IMR-90 (cell line): ENCODE measurements around the gene PTPRG. TPM values are rescaled to one million over a fixed set of nuclear protein-coding genes. Genes with fewer than 3 reads are reported as not detected.

Experiments used
- ATAC-seq: fragments of 200-7000 bp; cut with Tn5 transposase; 2 replicates; pipeline ENCODE4 v1.9.1; 2020; ENCODE audit warnings: low read depth, mild to moderate bottlenecking, moderate library complexity
- BruUV-seq: library from RNA; stranded (reverse); fragments of 400-500 nt; replicated peaks from 2 replicates; lab custom pipeline; 2021; lab: Mats Ljungman, UMichigan
- CTCF ChIA-PET: fragments of 300-600 bp; formaldehyde crosslinking; extraction: SDS; loops from one replicate; lab custom pipeline; 2021; ENCODE audit warnings: antibody characterized with exemption; lab: Yijun Ruan, JAX
- POLR2A ChIA-PET: fragments of 300-600 bp; sonication (Branson Sonifier 250); formaldehyde crosslinking; loops from one replicate; lab custom pipeline; 2022; ENCODE audit warnings: antibody characterized with exemption; ENCODE audit not compliant: unreplicated experiment; lab: Charles Lee
- DNase-seq: peaks from one replicate; pipeline ENCODE4 v3.0.0; 2013
- H2AFZ ChIP-seq: replicated peaks from 2 replicates; pipeline ENCODE3; 2013; ENCODE audit warnings: low read length, mild to moderate bottlenecking; ENCODE audit not compliant: poor library complexity
- H2AK5ac ChIP-seq: 2 replicates; pipeline ENCODE4 v1.6.1; 2013; ENCODE audit warnings: low read depth, low read length, inconsistent platforms
- H2AK9ac ChIP-seq: replicated peaks from 2 replicates; pipeline ENCODE3; 2013; ENCODE audit warnings: mild to moderate bottlenecking, low read depth, low read length, moderate library complexity; ENCODE audit not compliant: poor library complexity
- H2BK120ac ChIP-seq: 2 replicates; pipeline ENCODE4 v1.6.1; 2013; ENCODE audit warnings: low read depth, low read length, inconsistent platforms
- H2BK15ac ChIP-seq: 3 replicates; pipeline ENCODE4 v1.6.1; 2013; ENCODE audit warnings: low read depth, low read length, inconsistent platforms
- H2BK20ac ChIP-seq: 2 replicates; pipeline ENCODE4 v1.6.1; 2013; ENCODE audit warnings: low read depth, mild to moderate bottlenecking, inconsistent platforms, low read length, moderate library complexity
- H2BK5ac ChIP-seq: 2 replicates; pipeline ENCODE4 v1.6.1; 2013; ENCODE audit warnings: mild to moderate bottlenecking, low read depth, low read length, inconsistent platforms; ENCODE audit not compliant: poor library complexity, severe bottlenecking
- H3K14ac ChIP-seq: replicated peaks from 2 replicates; pipeline ENCODE4 v1.6.1; 2013; ENCODE audit warnings: low read depth, low read length, inconsistent platforms
- H3K18ac ChIP-seq: 2 replicates; pipeline ENCODE4 v1.6.1; 2013; ENCODE audit warnings: low read depth, low read length, control low read depth
- H3K23ac ChIP-seq: 2 replicates; pipeline ENCODE4 v1.6.1; 2013; ENCODE audit warnings: low read depth, low read length, inconsistent platforms
- H3K27ac ChIP-seq: 2 replicates; pipeline ENCODE4 v1.5.1; 2013; ENCODE audit warnings: mild to moderate bottlenecking, control low read depth, low read length; ENCODE audit not compliant: insufficient read depth
- H3K27me3 ChIP-seq: 2 replicates; pipeline ENCODE4 v1.6.1; 2013; ENCODE audit warnings: low read length; ENCODE audit not compliant: control insufficient read depth, insufficient read depth
- H3K36me3 ChIP-seq: 2 replicates; pipeline ENCODE4 v1.6.1; 2013; ENCODE audit warnings: low read length, mixed read lengths; ENCODE audit not compliant: control insufficient read depth, insufficient read depth
- H3K4ac ChIP-seq: 2 replicates; pipeline ENCODE4 v1.6.1; 2013; ENCODE audit warnings: low read depth, low read length, inconsistent platforms
- H3K4me1 ChIP-seq: 2 replicates; pipeline ENCODE4 v1.6.1; 2013; ENCODE audit warnings: low read length, mixed read lengths; ENCODE audit not compliant: control insufficient read depth, insufficient read depth
- H3K4me2 ChIP-seq: 2 replicates; pipeline ENCODE4 v1.6.1; 2013; ENCODE audit warnings: low read depth, mild to moderate bottlenecking, control low read depth, low read length, moderate library complexity
- H3K4me3 ChIP-seq: 2 replicates; pipeline ENCODE4 v1.5.1; 2013; ENCODE audit warnings: low read depth, mild to moderate bottlenecking, control low read depth, low read length, moderate library complexity; ENCODE audit not compliant: insufficient read depth
- H3K56ac ChIP-seq: 2 replicates; pipeline ENCODE4 v1.6.1; 2013; ENCODE audit warnings: low read length, inconsistent platforms; ENCODE audit not compliant: insufficient read depth; ENCODE audit errors: extremely low read depth
- H3K79me1 ChIP-seq, 2 experiments: 2 replicates each; pipeline ENCODE4 v1.6.1; 2013; ENCODE audit warnings: low read length in 2 of 2, inconsistent platforms in 1 of 2, low read depth in 1 of 2
- H3K9ac ChIP-seq: 2 replicates; pipeline ENCODE4 v1.6.1; 2013; ENCODE audit warnings: low read depth, low read length, control low read depth
- H3K9me1 ChIP-seq: 2 replicates; pipeline ENCODE4 v1.6.1; 2013; ENCODE audit warnings: low read length, inconsistent platforms; ENCODE audit not compliant: insufficient read depth
- H3K9me3 ChIP-seq: 2 replicates; pipeline ENCODE4 v1.6.1; 2013; ENCODE audit warnings: low read length; ENCODE audit not compliant: control insufficient read depth, insufficient read depth
- H4K20me1 ChIP-seq: 2 replicates; pipeline ENCODE4 v1.6.1; 2013; ENCODE audit warnings: low read length, inconsistent platforms; ENCODE audit not compliant: insufficient read depth
- H4K5ac ChIP-seq: 2 replicates; pipeline ENCODE4 v1.6.1; 2013; ENCODE audit warnings: mild to moderate bottlenecking, low read depth, low read length, control low read depth
- H4K8ac ChIP-seq, 2 experiments: 2 replicates each; pipeline ENCODE4 v1.6.1; 2013; ENCODE audit warnings: low read depth in 2 of 2, low read length in 2 of 2, control low read depth in 1 of 2, inconsistent platforms in 1 of 2
- H4K91ac ChIP-seq: 2 replicates; pipeline ENCODE4 v1.6.1; 2013; ENCODE audit warnings: low read depth, low read length, inconsistent platforms; ENCODE audit not compliant: insufficient read depth
- BHLHE40 ChIP-seq: fragments of 150-350 bp; IDR thresholded peaks from 2 replicates; pipeline ENCODE4 v1.6.1; 2016; ENCODE audit warnings: mild to moderate bottlenecking, low read depth, low read length
- CEBPB ChIP-seq: IDR thresholded peaks from 2 replicates; pipeline ENCODE4 v1.6.1; 2012; ENCODE audit warnings: low read depth, low read length, improper control_type of control experiment
- CHD1 ChIP-seq: IDR thresholded peaks from 2 replicates; pipeline ENCODE4 v1.6.1; 2012; ENCODE audit warnings: low read depth, low read length, improper control_type of control experiment
- FOS ChIP-seq: fragments of 150-350 bp; IDR thresholded peaks from 2 replicates; pipeline ENCODE4 v1.6.1; 2016; ENCODE audit warnings: low read depth, low read length
- MAFK ChIP-seq: IDR thresholded peaks from 2 replicates; pipeline ENCODE4 v1.6.1; 2012; ENCODE audit warnings: low read depth, low read length, improper control_type of control experiment
- MAZ ChIP-seq: IDR thresholded peaks from 2 replicates; pipeline ENCODE4 v1.6.1; 2012; ENCODE audit warnings: low read depth, mild to moderate bottlenecking, low read length, improper control_type of control experiment, moderate library complexity, borderline replicate concordance
- MXI1 ChIP-seq: IDR thresholded peaks from 2 replicates; pipeline ENCODE4 v1.6.1; 2012; ENCODE audit warnings: low read depth, mild to moderate bottlenecking, low read length, moderate library complexity, borderline replicate concordance
- NFE2L2 ChIP-seq: fragments of 150-350 bp; IDR thresholded peaks from 2 replicates; pipeline ENCODE4 v1.6.1; 2016; ENCODE audit warnings: low read depth, mild to moderate bottlenecking, low read length
- POLR2A ChIP-seq: IDR thresholded peaks from 2 replicates; pipeline ENCODE4 v1.6.1; 2012; ENCODE audit warnings: mild to moderate bottlenecking, low read depth, low read length
- RAD21 ChIP-seq: IDR thresholded peaks from 2 replicates; pipeline ENCODE4 v1.6.1; 2012; ENCODE audit warnings: low read length, improper control_type of control experiment
- RCOR1 ChIP-seq: IDR thresholded peaks from 2 replicates; pipeline ENCODE4 v1.6.1; 2012; ENCODE audit warnings: mild to moderate bottlenecking, low read length, improper control_type of control experiment; ENCODE audit not compliant: insufficient replicate concordance
- RFX5 ChIP-seq: IDR thresholded peaks from 2 replicates; pipeline ENCODE4 v1.8.0; 2012; ENCODE audit warnings: low read depth, mild to moderate bottlenecking, low read length, moderate library complexity
- SMC3 ChIP-seq: fragments of 150-350 bp; IDR thresholded peaks from 2 replicates; pipeline ENCODE4 v1.6.1; 2016; ENCODE audit warnings: low read depth, mild to moderate bottlenecking, antibody characterized with exemption, low read length, moderate library complexity
- WGBS, 2 experiments: methylation state at CpG; one replicate each; pipeline versions ENCODE4 v1.1.5 to v1.1.7; 2013; ENCODE audit warnings: missing lambda C conversion rate in 2 of 2; ENCODE audit not compliant: insufficient read length in 1 of 2; ENCODE audit errors: extremely low coverage in 2 of 2; 5-methylcytosine and 5-hydroxymethylcytosine counted together
- dilution Hi-C: fragments of 300-500 bp; cut with HindIII; formaldehyde crosslinking; loops from one replicate; pipeline ENCODE4 v1.14.3; 2018; ENCODE audit warnings: low sequenced_read_pairs; ENCODE audit not compliant: unreplicated experiment
- in situ Hi-C: fragments of 300-500 bp; cut with MboI; formaldehyde crosslinking; loops from 3 replicates; pipeline ENCODE4 v1.14.3; 2019; ENCODE audit warnings: low sequenced_read_pairs, inconsistent platforms, mixed read lengths
- intact Hi-C: fragments of 100-400 bp; cut with micrococcal nuclease; formaldehyde crosslinking; loops from 2 replicates; pipeline ENCODE4 v1.10.0; 2022
- polyA plus RNA-seq, 3 experiments: library from polyadenylated mRNA; depleted of rRNA; stranded (reverse); fragments of >200 nt; gene quantifications; 2 replicates each; pipeline ENCODE4 v1.2.3, GENCODE V29; 2012; ENCODE audit warnings: low replicate concordance in 1 of 3
- total RNA-seq: library from RNA; depleted of rRNA; stranded (reverse); fragments of >200 nt; gene quantifications from 2 replicates; pipeline ENCODE4 v1.2.3, GENCODE V29; 2012
- TF ChIP-seq, protein P1 (sequence below): conservative IDR thresholded peaks from 2 replicates; pipeline ENCODE4 v1.5.1; 2012; ENCODE audit warnings: mild to moderate bottlenecking, low read depth, low read length, improper control_type of control experiment
- TF ChIP-seq, protein P2 (sequence below): fragments of 150-350 bp; IDR thresholded peaks from 2 replicates; pipeline ENCODE4 v1.6.1; 2017; ENCODE audit warnings: mild to moderate bottlenecking, antibody characterized with exemption, low read length, low read depth
- TF ChIP-seq, protein P3 (sequence below): fragments of 150-350 bp; IDR thresholded peaks from 2 replicates; pipeline ENCODE4 v1.6.1; 2016; ENCODE audit warnings: low read depth, mild to moderate bottlenecking, low read length, moderate library complexity, borderline replicate concordance

PTPRG gene
- total and polyA plus RNA-seq, 2 of the 4 experiments (the other 2 are of a cell fraction), result 7.7 to 31.0 TPM

DNA sequence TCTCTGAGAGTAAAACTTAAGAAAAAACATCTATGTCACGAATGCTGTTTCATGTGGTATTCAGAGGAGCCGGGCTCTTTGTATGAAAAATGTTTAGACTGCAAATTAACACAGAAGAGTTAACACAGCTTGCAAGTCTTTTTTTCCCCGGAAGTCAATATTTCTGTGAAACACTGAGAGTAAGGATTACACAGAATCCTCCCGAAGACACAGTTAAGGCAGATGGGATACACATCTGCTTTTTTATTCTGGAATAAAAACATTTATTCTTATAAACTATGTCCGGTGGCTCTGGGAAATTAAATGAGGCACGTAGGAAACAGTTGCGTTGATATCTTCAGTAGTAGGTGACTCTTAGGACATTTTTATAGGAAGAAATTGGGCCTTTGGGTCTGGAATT is 180.6 kb downstream of the PTPRG start:
- Histone ChIP-seq H4K8ac (no peak overlapping the region), H3K9me1 (no peaks in the 10 kb centered on the region), H3K4ac (no peak overlapping the region), H3K14ac (no peak overlapping the region), H3K4me1 (no peaks in the 10 kb centered on the region), H3K4me3 (no peak overlapping the region), H3K4me2 (no peak overlapping the region), H3K36me3 (no peaks in the 10 kb centered on the region), H3K56ac (no peak overlapping the region), H2BK15ac (no peak overlapping the region), H3K9ac (no peak overlapping the region), H2AFZ (no peak overlapping the region), H2AK9ac (no peak overlapping the region), H3K27me3 (no peaks in the 10 kb centered on the region), H3K27ac (no peak overlapping the region), H3K23ac (no peak overlapping the region), H4K5ac (no peak overlapping the region), H2BK20ac (no peak overlapping the region), H3K9me3 (no peaks in the 10 kb centered on the region), H2BK120ac (no peak overlapping the region), H2AK5ac (no peak overlapping the region), H2BK5ac (no peak overlapping the region), H3K18ac (no peak overlapping the region), H4K91ac (no peak overlapping the region), H3K79me1 (peaks cover 7 to 50% of the 10 kb centered on the region in 2 experiments), H4K20me1 (peaks cover 7% of the 10 kb centered on the region; the same call in 1 of the 2 replicates)
- ChIA-PET POLR2A (no interaction called here), CTCF (no interaction called here)
- in situ Hi-C loops, result no loop called here
- no CpG with 5 or more reads among the region's 7 CpGs for WGBS, 2 experiments
- intact Hi-C loops, result no loop called here
- BruUV-seq, result no TSS peak
- dilution Hi-C loops, result no loop called here
- DNase-seq, result no peak
- ATAC-seq, result no peak
- TF ChIP-seq RFX5 (no peak), FOS (no peak), RAD21 (no peak), BHLHE40 (no peak), NFE2L2 (no peak), RCOR1 (no peak), MAFK (no peak), POLR2A (no peak), CHD1 (no peak), CEBPB (no peak), MAZ (no peak), SMC3 (no peak), MXI1 (no peak)
- TF ChIP-seq, protein P1, sequence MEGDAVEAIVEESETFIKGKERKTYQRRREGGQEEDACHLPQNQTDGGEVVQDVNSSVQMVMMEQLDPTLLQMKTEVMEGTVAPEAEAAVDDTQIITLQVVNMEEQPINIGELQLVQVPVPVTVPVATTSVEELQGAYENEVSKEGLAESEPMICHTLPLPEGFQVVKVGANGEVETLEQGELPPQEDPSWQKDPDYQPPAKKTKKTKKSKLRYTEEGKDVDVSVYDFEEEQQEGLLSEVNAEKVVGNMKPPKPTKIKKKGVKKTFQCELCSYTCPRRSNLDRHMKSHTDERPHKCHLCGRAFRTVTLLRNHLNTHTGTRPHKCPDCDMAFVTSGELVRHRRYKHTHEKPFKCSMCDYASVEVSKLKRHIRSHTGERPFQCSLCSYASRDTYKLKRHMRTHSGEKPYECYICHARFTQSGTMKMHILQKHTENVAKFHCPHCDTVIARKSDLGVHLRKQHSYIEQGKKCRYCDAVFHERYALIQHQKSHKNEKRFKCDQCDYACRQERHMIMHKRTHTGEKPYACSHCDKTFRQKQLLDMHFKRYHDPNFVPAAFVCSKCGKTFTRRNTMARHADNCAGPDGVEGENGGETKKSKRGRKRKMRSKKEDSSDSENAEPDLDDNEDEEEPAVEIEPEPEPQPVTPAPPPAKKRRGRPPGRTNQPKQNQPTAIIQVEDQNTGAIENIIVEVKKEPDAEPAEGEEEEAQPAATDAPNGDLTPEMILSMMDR, result no peak
- TF ChIP-seq, protein P2, sequence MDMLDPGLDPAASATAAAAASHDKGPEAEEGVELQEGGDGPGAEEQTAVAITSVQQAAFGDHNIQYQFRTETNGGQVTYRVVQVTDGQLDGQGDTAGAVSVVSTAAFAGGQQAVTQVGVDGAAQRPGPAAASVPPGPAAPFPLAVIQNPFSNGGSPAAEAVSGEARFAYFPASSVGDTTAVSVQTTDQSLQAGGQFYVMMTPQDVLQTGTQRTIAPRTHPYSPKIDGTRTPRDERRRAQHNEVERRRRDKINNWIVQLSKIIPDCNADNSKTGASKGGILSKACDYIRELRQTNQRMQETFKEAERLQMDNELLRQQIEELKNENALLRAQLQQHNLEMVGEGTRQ, result no peak
- TF ChIP-seq, protein P3, sequence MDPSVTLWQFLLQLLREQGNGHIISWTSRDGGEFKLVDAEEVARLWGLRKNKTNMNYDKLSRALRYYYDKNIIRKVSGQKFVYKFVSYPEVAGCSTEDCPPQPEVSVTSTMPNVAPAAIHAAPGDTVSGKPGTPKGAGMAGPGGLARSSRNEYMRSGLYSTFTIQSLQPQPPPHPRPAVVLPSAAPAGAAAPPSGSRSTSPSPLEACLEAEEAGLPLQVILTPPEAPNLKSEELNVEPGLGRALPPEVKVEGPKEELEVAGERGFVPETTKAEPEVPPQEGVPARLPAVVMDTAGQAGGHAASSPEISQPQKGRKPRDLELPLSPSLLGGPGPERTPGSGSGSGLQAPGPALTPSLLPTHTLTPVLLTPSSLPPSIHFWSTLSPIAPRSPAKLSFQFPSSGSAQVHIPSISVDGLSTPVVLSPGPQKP, result no peak
